Skin of body (tissue), 2 donors: ENCODE results near the gene CPLX3. TPM values are rescaled to one million over a fixed set of nuclear protein-coding genes. Genes with fewer than 3 reads are reported as not detected.
A peak's percentile ranks its signal among the peaks of the same experiment; 100 is the strongest.

Experiments
- DNase-seq: peaks from one replicate; lab custom pipeline; 2025; lab: John Stamatoyannopoulos, UW
- total RNA-seq: library from RNA; depleted of rRNA; stranded (reverse); fragments of >200 nt; gene quantifications from one replicate; pipeline ENCODE4 v1.2.3, GENCODE V29; 2014

The CPLX3 gene
- total RNA-seq, 1 donor from 2014 or later = 0.20 TPM

GRCh38 chr15:74827614-74828013 is 1.2 kb downstream of the CPLX3 start:
- no peak for DNase-seq

- DNase-seq = no peak
Observed at GRCh38 chr15:74828835-74829234, 2.4 kb downstream of the CPLX3 start.

- no peak for DNase-seq
Observed at GRCh38 chr15:74829486-74829885, 3.1 kb downstream of the CPLX3 start.

GRCh38 chr15:74829991-74830390 is 3.6 kb downstream of the CPLX3 start:
- no peak for DNase-seq

GRCh38 chr15:74830868-74831267 is 4.4 kb downstream of the CPLX3 start:
- DNase-seq = no peak

GRCh38 chr15:74831813-74832495 is 5.5 kb downstream of the CPLX3 start:
- no peak for DNase-seq

GRCh38 chr15:74832826-74833225 is 6.4 kb downstream of the CPLX3 start:
- no peak for DNase-seq

- no peak for DNase-seq
Observed at GRCh38 chr15:74833376-74834107, 7.1 kb downstream of the CPLX3 start.

- DNase-seq = no peak
Observed at GRCh38 chr15:74835312-74835823, 8.9 kb downstream of the CPLX3 start.

- no peak for DNase-seq
Observed at GRCh38 chr15:74836846-74837245, 10.4 kb downstream of the CPLX3 start.

- no peak for DNase-seq
Observed at GRCh38 chr15:74837482-74838136, 11.2 kb downstream of the CPLX3 start.

GRCh38 chr15:74838137-74838516 is 11.7 kb downstream of the CPLX3 start:
- no peak for DNase-seq

- no peak for DNase-seq
Observed at GRCh38 chr15:74838746-74839525, 12.5 kb downstream of the CPLX3 start.

- no peak for DNase-seq
Observed at GRCh38 chr15:74839526-74840395, 13.3 kb downstream of the CPLX3 start.

- DNase-seq = no peak
Observed at GRCh38 chr15:74840851-74841775, 14.7 kb downstream of the CPLX3 start.

GRCh38 chr15:74841891-74842373 is 15.5 kb downstream of the CPLX3 start:
- DNase-seq = no peak

- DNase-seq = peak; percentile 86
Observed at GRCh38 chr15:74842581-74843444, 16.4 kb downstream of the CPLX3 start, which contains the start of gene ULK3. Gene ULK3 (minus strand): TSS chr15:74843156. CDS start chr15:74843105, 51 bp downstream.

GRCh38 chr15:74843445-74843828 is 17.0 kb downstream of the CPLX3 start:
- no peak for DNase-seq
